ENCODE results near the gene ARHGDIA. TPM values are rescaled to one million over a fixed set of nuclear protein-coding genes. Genes with fewer than 3 reads are reported as not detected.
"Not testable (repeated sequence)": the region's sequence is repeated elsewhere in the genome, so short reads cannot be mapped to it uniquely, and the experiment has no call there.

Gene ARHGDIA
- total RNA-seq, 2 donors from 2014 or later, result 874 to 929 TPM

DNA sequence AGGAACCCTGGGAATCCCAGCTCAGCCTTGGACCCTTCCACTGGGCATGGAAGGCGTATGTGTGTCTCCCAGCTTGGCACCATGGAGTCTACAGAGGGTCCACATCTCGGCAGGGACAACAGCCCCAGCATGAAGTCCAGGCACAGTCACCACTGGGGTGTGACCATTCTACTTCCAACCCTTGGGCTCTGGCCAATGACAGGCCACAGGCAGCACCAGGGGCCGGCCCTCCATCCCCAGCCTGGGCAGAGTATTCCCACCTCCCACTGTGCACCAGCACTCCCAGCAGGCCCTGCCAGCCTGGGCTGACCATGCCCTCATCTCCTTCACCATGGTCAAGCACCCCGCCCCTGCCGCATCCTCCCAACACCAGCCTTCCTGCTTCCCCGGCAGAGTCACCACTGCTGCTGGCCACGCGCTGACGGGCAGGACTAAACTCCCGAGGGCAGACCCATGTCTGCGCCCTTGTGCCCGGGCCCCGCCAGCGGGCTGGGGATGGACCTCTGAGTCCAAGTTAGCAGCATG is 26.7 kb downstream of the ARHGDIA start:
- peak overlapping the region in 1 of 2 donors; percentile 51 for H3K27ac Mint-ChIP-seq
- no peak overlapping the region for H3K4me3 Mint-ChIP-seq
- no peaks in the 10 kb centered on the region for H3K27me3 Mint-ChIP-seq
- no peaks in the 10 kb centered on the region for H3K9me3 Mint-ChIP-seq
- H3K4me1 Mint-ChIP-seq (ENCODE audit: low read depth in 2 of 2), result peaks cover 0 to 2% of the 10 kb centered on the region in 2 donors
- DNase-seq (ENCODE audit: low spot score) (no peak), ATAC-seq (peak in 1 of 2 donors; percentile 21)
- H3K36me3 Mint-ChIP-seq, result no peaks in the 10 kb centered on the region

GRCh38 chr17:81843713-81844326 is 27.3 kb downstream of the ARHGDIA start:
- no peaks in the 10 kb centered on the region for H3K36me3 Mint-ChIP-seq
- ATAC-seq (no peak), DNase-seq (ENCODE audit: low spot score) (no peak)
- H3K4me1 Mint-ChIP-seq (ENCODE audit: low read depth in 2 of 2), result peaks cover 0 to 2% of the 10 kb centered on the region in 2 donors
- H3K27ac Mint-ChIP-seq, result no peak overlapping the region
- no peak overlapping the region for H3K4me3 Mint-ChIP-seq
- H3K27me3 Mint-ChIP-seq, result no peaks in the 10 kb centered on the region
- no peaks in the 10 kb centered on the region for H3K9me3 Mint-ChIP-seq

DNA sequence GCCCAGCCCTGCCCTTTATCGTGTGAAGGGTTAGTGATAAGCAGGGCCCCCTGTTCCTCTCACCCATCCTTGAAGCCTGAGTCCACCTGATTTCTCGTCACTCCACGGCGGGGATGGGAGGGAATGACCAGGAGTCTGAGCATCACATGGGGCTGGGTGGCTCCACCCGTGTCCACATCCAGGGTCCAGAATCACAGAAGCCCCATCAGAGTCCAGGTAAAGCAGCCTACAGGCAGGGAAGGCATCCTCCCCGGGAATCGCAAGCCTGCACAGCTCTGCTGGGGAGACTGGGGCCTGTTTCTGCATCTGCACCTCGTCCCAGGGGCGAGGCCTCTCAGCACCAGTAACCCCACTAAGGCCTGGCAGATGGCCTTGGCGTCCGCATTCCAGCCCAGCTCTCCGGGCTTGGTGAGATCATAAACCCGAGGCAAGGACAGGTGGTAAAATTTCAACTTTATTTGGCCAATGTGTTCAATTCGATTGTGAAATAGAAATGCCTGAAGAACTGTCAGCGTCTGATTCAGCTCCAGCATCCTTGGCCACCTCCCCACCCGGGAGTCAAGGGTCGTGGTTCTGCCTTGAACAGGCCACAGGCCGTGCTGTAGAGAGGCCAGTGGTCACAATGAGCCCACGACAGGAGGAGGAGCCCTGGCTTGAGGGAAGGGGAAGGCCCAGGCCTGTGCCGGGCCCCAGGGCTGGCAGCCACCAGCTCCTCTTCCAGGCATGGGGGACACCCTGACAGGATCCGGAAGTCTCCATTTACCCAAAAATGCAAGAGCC is 28.2 kb downstream of the ARHGDIA start:
- H3K27me3 Mint-ChIP-seq, result no peaks in the 10 kb centered on the region
- H3K27ac Mint-ChIP-seq, result no peak overlapping the region
- DNase-seq (ENCODE audit: low spot score), result no peak
- H3K36me3 Mint-ChIP-seq, result no peaks in the 10 kb centered on the region
- no peaks in the 10 kb centered on the region for H3K9me3 Mint-ChIP-seq
- H3K4me1 Mint-ChIP-seq (ENCODE audit: low read depth in 2 of 2), result peaks cover 1 to 4% of the 10 kb centered on the region in 2 donors
- ATAC-seq, result no peak
- H3K4me3 Mint-ChIP-seq, result no peak overlapping the region

DNA sequence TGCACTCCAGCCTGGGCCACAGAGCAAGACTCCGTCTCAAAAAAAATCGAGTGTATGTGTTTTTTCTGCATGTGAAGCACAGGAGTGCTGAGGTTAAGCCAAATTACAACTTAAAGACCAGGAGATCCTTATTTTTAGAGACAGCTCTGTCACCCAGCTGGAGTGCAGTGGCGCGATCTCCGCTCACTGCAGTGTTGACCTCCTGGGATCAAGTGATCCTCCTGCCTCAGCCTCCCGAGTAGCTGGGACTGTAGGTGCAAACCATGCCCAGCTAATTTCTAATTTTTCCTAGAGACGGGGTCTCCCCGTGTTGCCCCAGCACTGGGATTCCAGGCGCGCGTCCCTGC is 28.8 kb downstream of the ARHGDIA start:
- H3K36me3 Mint-ChIP-seq, result no peaks in the 10 kb centered on the region
- H3K4me1 Mint-ChIP-seq (ENCODE audit: low read depth in 2 of 2), result peaks cover 6 to 8% of the 10 kb centered on the region in 2 donors
- no peak for DNase-seq (ENCODE audit: low spot score)
- H3K9me3 Mint-ChIP-seq, result no peaks in the 10 kb centered on the region
- H3K4me3 Mint-ChIP-seq, result no peak overlapping the region
- ATAC-seq, result no peak
- H3K27me3 Mint-ChIP-seq, result no peaks in the 10 kb centered on the region
- no peak overlapping the region for H3K27ac Mint-ChIP-seq

DNA sequence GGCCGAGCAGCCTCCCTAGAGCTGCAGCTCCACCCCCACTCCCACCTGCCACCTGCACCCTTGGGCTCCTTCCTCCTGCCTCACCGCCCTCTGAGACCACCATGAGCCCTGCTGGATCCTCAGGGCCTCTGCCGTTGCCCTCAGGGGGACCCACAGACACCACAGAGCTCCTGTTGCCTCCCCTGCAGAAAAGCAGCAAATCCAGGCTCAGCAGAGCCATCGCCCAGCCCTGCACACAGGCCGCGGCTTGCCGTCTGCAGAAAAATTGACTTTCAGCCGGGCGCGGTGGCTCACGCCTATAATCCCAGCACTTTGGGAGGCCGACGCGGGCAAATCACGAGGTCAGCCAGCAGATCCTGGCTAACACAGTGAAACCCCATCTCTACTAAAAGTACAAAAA is 29.3 kb downstream of the ARHGDIA start:
- Mint-ChIP-seq H3K4me1 (ENCODE audit: low read depth in 2 of 2) (peaks cover 6 to 8% of the 10 kb centered on the region in 2 donors), H3K27ac (no peak overlapping the region), H3K9me3 (no peaks in the 10 kb centered on the region), H3K4me3 (no peak overlapping the region), H3K36me3 (no peaks in the 10 kb centered on the region), H3K27me3 (no peaks in the 10 kb centered on the region)
- ATAC-seq (no peak), DNase-seq (ENCODE audit: low spot score) (no peak)

GRCh38 chr17:81840826-81841778 is 30.0 kb downstream of the ARHGDIA start:
- no peak for ATAC-seq
- no peaks in the 10 kb centered on the region for H3K36me3 Mint-ChIP-seq
- H3K27me3 Mint-ChIP-seq, result no peaks in the 10 kb centered on the region
- peaks cover 6 to 8% of the 10 kb centered on the region in 2 donors for H3K4me1 Mint-ChIP-seq (ENCODE audit: low read depth in 2 of 2)
- no peak overlapping the region for H3K4me3 Mint-ChIP-seq
- H3K27ac Mint-ChIP-seq, result no peak overlapping the region
- H3K9me3 Mint-ChIP-seq, result no peaks in the 10 kb centered on the region
- DNase-seq (ENCODE audit: low spot score), result no peak

- not testable (repeated sequence) for ATAC-seq, H3K27me3 Mint-ChIP-seq
These were observed 31.1 kb downstream of the ARHGDIA start for GRCh38 chr17:81840059-81840458.

DNA sequence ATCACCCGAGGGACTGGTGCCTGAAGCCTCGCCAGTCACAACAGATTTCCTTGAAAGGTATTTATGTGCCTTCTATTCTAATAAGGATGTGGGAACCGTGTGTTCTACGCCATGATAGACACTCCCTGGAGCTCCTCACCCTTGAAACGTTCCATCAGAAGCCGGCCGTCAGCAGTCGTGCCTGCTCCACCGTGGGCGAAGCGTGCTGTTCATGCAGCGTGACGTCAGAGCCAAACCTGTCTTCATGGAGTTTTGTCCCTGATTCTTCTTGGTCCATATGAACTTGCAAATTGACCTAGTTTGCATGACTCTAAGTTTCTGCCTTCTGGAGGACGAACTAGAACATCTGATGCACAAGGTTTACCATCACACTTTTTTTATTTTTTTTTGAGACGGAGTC is 31.8 kb downstream of the ARHGDIA start:
- Mint-ChIP-seq H3K9me3 (no peaks in the 10 kb centered on the region), H3K4me1 (ENCODE audit: low read depth in 2 of 2) (peaks cover 6 to 8% of the 10 kb centered on the region in 2 donors), H3K36me3 (no peaks in the 10 kb centered on the region), H3K27me3 (no peaks in the 10 kb centered on the region), H3K27ac (no peak overlapping the region), H3K4me3 (no peak overlapping the region)
- ATAC-seq, result no peak
- DNase-seq (ENCODE audit: low spot score), result no peak

More at GRCh38 chr17:81840059-81840458, 31.1 kb downstream of the ARHGDIA start:
- H3K4me3 Mint-ChIP-seq; H3K9me3 Mint-ChIP-seq; DNase-seq (ENCODE audit: low spot score); H3K27ac Mint-ChIP-seq; H3K36me3 Mint-ChIP-seq; H3K4me1 Mint-ChIP-seq (ENCODE audit: low read depth in 2 of 2): not testable (repeated sequence)

- ATAC-seq (no peak), DNase-seq (ENCODE audit: low spot score) (no peak)
- H3K4me1 Mint-ChIP-seq (ENCODE audit: low read depth in 2 of 2), result peaks cover 6 to 8% of the 10 kb centered on the region in 2 donors
- H3K4me3 Mint-ChIP-seq, result no peak overlapping the region
- H3K9me3 Mint-ChIP-seq, result no peaks in the 10 kb centered on the region
- H3K27me3 Mint-ChIP-seq, result no peaks in the 10 kb centered on the region
- H3K36me3 Mint-ChIP-seq, result no peaks in the 10 kb centered on the region
- H3K27ac Mint-ChIP-seq, result no peak overlapping the region
These were observed 32.3 kb downstream of the ARHGDIA start for GRCh38 chr17:81838753-81839255.

- Mint-ChIP-seq H3K4me1 (ENCODE audit: low read depth in 2 of 2) (peaks cover 6 to 8% of the 10 kb centered on the region in 2 donors), H3K4me3 (no peak overlapping the region), H3K9me3 (no peaks in the 10 kb centered on the region), H3K36me3 (no peaks in the 10 kb centered on the region), H3K27ac (no peak overlapping the region), H3K27me3 (no peaks in the 10 kb centered on the region)
- ATAC-seq (no peak), DNase-seq (ENCODE audit: low spot score) (no peak)
These were observed 33.5 kb downstream of the ARHGDIA start for GRCh38 chr17:81837641-81838040.

GRCh38 chr17:81834831-81835267 is 36.3 kb downstream of the ARHGDIA start, which contains the start of gene PPP1R27:
Gene PPP1R27, minus strand, starts transcription at chr17:81835050. Its CDS starts 97 bp downstream, at chr17:81834953.
- Mint-ChIP-seq H3K4me1 (ENCODE audit: low read depth in 2 of 2) (peaks cover 22 to 24% of the 10 kb centered on the region in 2 donors), H3K36me3 (no peaks in the 10 kb centered on the region), H3K4me3 (peak within 1 kb of the TSS; percentile 65), H3K27ac (peak within 1 kb of the TSS; percentile 28 to 47), H3K9me3 (no peaks in the 10 kb centered on the region), H3K27me3 (no peaks in the 10 kb centered on the region)
- no peak for DNase-seq (ENCODE audit: low spot score)
- no peak for ATAC-seq

- DNase-seq (ENCODE audit: low spot score), result peak; percentile 40
- peak overlapping the region; percentile 65 for H3K4me3 Mint-ChIP-seq
- H3K4me1 Mint-ChIP-seq (ENCODE audit: low read depth in 2 of 2), result peaks cover 24 to 30% of the 10 kb centered on the region in 2 donors
- H3K27me3 Mint-ChIP-seq, result no peaks in the 10 kb centered on the region
- no peaks in the 10 kb centered on the region for H3K9me3 Mint-ChIP-seq
- peak overlapping the region; percentile 28 to 47 for H3K27ac Mint-ChIP-seq
- no peaks in the 10 kb centered on the region for H3K36me3 Mint-ChIP-seq
- no peak for ATAC-seq
These were observed 37.0 kb downstream of the ARHGDIA start for GRCh38 chr17:81833921-81834830.
